GM06990 (cell line): Measurements from ENCODE around the gene RAX2.

Source experiments
- DNase-seq: peaks from one replicate; pipeline ENCODE4 v3.0.0-alpha.2; 2011; ENCODE audit not compliant: insufficient read length; ENCODE audit errors: extremely low read depth
- H3K27me3 ChIP-seq: replicated peaks from 2 replicates; pipeline ENCODE4 v1.6.0; 2011; ENCODE audit warnings: low read length; ENCODE audit not compliant: control insufficient read depth, insufficient read depth
- H3K36me3 ChIP-seq: 2 replicates; pipeline ENCODE4 v1.5.1; 2011; ENCODE audit warnings: low read length; ENCODE audit not compliant: control insufficient read depth, insufficient read depth
- H3K4me3 ChIP-seq: replicated peaks from 2 replicates; pipeline ENCODE4 v1.5.1; 2011; ENCODE audit warnings: low read depth, mild to moderate bottlenecking, control low read depth, low read length
- TF ChIP-seq, protein P1 (sequence below): IDR thresholded peaks from 2 replicates; pipeline ENCODE4 v1.5.1; 2011; ENCODE audit warnings: low read length, control low read depth, mild to moderate bottlenecking, inconsistent platforms; ENCODE audit not compliant: insufficient read depth, poor library complexity, severe bottlenecking

RAX2 gene

DNA sequence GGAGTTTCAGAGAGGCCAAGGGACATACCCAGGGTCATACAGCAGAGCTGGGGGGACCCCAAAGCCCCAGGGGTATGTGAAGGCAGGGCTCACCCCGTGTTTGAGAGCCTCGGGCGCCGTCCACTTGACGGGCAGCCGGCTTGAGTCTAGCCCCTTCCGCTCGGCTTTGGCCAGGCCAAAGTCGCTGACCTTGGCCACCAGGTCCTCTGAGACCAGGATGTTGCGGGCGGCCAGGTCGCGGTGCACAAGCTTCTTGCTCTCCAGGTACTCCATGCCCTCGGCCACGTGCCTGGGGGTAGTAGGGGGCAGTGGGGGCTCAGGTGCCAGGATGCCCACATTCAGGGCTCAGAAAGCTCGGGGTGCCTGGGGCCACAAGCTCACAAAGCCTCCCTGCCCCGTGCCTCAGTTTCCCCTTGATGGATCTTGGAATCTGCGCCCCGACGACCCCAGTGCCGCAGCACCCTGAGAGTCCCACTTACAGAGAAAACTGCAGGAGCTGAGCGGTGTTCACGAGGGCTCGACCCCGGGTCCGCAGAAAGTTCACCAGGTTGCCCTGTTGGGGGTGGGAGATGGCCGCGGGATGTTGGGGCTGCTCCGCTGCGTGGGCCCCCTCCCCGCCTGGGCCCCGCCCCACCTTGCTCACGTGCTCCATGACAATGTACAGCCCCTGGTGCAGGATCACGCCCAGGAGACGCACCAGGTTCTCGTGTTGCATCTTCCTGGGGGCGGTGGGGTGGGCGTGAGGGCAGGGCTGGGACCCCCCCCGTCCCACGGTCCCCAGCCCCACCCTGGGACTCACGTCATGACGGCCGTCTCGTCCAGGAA lies 7.1 kb upstream of the RAX2 start:
- Histone ChIP-seq H3K27me3 (no peaks in the 10 kb centered on the region), H3K36me3 (no peaks in the 10 kb centered on the region), H3K4me3 (no peak overlapping the region)
- DNase-seq: no peak
- TF ChIP-seq, protein P1, sequence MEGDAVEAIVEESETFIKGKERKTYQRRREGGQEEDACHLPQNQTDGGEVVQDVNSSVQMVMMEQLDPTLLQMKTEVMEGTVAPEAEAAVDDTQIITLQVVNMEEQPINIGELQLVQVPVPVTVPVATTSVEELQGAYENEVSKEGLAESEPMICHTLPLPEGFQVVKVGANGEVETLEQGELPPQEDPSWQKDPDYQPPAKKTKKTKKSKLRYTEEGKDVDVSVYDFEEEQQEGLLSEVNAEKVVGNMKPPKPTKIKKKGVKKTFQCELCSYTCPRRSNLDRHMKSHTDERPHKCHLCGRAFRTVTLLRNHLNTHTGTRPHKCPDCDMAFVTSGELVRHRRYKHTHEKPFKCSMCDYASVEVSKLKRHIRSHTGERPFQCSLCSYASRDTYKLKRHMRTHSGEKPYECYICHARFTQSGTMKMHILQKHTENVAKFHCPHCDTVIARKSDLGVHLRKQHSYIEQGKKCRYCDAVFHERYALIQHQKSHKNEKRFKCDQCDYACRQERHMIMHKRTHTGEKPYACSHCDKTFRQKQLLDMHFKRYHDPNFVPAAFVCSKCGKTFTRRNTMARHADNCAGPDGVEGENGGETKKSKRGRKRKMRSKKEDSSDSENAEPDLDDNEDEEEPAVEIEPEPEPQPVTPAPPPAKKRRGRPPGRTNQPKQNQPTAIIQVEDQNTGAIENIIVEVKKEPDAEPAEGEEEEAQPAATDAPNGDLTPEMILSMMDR: no peak

DNA sequence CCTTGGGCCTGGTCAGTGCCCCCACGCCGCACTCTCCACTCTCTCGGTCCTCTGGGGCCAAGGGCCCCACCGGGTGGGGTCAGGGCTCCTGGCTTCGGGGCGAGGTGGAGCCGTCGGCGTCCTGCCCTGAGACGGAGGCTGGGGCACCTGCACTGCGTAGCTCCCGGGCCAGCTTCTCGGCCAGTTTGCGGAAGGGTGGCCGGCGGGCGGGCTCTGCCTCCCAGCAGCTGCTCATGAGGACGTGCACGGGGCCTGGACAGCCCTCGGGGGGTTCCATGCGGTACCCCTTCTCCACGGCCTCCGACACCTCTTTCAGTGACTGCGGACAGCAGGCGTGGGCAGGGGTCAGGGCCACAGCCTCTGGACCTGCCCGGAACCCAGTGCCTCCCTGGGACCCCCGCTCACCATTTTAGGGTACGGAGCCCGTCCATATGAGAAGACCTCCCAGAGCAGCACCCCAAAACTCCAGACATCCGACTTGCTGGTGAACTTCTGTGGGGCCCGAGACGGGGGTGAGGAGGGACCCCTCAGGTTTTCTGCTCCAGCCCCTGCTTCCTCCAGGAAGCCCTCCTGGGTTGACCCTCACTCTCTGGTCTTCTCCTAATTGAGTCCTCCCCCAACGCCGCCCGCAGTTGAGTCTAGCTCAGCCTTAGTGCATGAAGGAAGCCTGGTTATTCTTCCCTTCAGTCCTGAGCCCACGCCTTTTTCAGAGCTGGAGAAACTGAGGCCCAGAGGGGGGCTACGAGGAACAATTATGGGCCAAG lies 6.3 kb upstream of the RAX2 start:
- no peaks in the 10 kb centered on the region for H3K27me3 ChIP-seq

DNA sequence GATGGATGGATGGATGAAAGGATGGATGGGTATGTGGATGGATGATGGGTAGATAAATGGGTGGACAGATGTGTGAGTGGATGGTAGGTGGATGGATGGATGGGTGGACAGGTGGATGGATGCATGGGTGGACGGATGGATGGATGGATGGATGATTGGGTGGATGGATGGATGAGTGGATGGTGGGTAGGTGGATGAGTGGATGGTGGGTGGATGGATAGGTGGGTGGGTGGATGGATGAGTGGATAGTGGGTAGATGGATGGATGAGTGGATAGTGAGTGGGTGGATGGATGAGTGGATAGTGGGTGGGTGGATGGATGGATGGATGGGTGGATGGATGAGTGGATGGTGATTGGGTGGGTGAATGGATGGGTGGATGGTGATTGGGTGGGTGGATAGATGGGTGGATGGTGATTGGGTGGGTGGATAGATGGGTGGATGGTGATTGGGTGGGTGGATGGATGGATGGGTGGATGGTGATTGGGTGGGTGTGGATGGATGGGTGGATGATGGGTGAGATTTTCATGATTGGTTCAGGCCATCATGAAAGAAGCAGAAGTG lies 4.5 kb upstream of the RAX2 start:
- H3K27me3 ChIP-seq: no peaks in the 10 kb centered on the region
- no peak for DNase-seq
- H3K36me3 ChIP-seq: no peaks in the 10 kb centered on the region
- TF ChIP-seq, protein P1: no peak
- no peak overlapping the region for H3K4me3 ChIP-seq

More for the DNA sequence above, 6.3 kb upstream of the RAX2 start:
- TF ChIP-seq, protein P1: no peak
- Histone ChIP-seq H3K4me3 (no peak overlapping the region), H3K36me3 (no peaks in the 10 kb centered on the region)
- DNase-seq: no peak

DNA sequence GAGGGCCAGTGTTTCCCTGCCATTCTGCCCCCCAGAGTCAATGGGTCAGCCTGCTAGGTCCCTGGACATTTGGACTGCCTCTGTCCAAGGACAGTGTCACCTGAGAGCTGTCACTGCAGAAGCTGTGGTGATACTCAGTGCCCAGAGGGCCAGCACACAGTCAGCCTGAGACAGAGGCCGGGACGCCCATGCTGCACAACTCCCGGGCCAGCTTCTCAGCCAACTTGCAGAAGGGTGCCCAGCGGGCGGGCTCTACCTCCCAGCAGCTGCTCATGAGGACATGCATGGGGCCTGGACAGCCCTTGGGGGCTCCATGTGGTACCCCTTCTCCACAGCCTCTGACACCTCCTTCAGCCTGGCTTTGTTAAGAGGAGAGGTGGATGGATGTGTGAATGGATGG lies 3.8 kb upstream of the RAX2 start:
- Histone ChIP-seq H3K27me3 (no peaks in the 10 kb centered on the region), H3K36me3 (no peaks in the 10 kb centered on the region), H3K4me3 (no peak overlapping the region)
- no peak for DNase-seq
- TF ChIP-seq, protein P1: no peak

DNA sequence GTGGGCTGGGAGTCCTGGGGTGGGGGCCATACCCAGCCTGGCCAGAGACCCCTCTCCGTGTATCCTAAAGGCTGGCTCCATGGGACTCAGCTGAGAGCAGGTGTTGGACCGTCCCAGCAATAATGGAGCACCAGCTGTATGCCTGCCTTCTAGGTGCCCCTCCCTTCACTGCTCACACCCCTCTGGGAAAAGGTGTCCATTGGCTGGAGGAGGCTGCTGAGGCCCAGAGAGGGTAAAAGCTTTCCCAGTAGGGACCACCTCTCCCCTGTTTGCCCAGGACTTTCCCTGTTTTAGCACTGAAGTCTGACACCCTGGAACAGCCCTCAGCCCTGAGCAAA lies 3.3 kb upstream of the RAX2 start:
- TF ChIP-seq, protein P1: no peak
- no peaks in the 10 kb centered on the region for H3K36me3 ChIP-seq
- no peak for DNase-seq
- no peaks in the 10 kb centered on the region for H3K27me3 ChIP-seq
- H3K4me3 ChIP-seq: no peak overlapping the region
